ENCODE measurements around the gene OSTN.
"Not testable (repeated sequence)": the region's sequence is repeated elsewhere in the genome, so short reads cannot be mapped to it uniquely, and the experiment has no call there.

OSTN gene

DNA sequence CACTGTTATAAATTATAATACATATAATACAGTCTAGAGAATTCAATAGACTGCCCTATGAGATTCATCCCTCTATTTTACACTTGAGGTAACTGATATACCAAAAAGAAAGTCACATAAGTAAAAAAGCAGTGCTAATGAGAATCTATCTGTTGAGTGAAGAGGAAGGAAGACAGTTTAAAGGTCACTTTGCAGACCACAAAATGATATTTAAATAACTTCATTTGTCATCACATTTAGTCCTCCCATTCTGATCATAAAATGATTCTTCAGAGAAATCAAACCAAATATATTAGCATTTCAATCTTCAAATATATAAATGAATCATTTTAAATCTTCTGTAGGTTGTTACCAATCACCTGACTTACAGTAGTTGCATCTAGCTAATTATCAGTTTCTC, 69.7 kb downstream of the OSTN start:
- DNase-seq: no peak

DNA sequence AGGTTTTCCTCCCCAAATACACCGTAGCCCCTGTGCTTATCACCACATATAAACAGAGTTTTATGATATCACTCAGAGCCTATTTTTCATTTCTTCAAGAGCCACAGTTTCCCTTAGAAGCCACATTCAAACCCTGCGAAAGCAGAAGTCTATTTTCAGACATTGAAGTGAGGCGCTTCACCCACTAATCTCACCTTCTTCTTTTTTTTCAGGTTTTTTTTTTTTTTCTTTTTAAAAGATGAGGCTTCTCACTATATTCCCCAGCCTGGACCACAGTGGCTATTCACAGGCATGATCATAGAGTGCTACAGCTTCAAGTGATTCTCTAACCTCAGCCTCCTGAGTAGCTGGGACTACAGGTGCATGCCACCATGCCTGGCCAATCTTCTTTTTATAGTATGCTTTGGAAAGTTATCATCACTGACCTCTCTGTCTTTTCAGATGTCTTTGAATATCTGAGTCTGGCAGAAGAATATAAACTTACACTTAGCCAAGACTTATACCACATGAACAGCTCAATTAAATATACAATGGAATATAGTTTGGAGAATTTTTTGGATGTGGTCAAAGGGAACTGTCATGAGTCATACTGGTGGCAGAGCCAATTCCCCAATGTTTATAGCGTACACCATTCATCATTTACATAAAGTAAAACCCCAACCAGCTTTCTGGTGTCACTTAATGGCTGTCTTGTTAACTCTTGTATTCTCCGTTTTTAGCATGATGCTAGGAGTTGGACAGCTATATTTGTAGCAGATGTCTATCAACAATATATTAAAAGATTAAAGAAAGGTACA, 70.4 kb downstream of the OSTN start:
- no peak for DNase-seq

- DNase-seq: not testable (repeated sequence)
Measured at GRCh38 chr3:191275244-191275643, 76.2 kb downstream of the OSTN start.

DNA sequence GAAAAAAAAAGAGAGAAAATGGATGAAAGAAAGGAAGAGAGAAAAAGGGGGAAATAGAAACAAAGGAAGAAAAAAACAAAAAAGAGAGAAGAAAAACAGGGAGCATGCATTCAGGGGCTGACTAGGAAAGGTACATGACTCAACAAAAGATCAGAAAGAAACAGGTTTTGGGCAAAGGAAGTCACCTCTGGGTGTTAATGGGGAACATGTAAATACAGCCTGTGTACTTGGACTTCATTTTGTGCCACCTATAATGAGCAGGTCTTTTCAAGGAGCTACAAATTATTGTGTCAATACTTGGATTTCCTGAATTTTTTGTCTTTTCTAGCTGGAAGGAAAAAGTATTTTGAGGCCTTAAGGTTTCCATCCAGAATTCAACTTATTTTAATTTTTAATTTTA, 76.7 kb downstream of the OSTN start:
- no peak for DNase-seq

- no peak for DNase-seq
Measured at GRCh38 chr3:191280111-191280510, 81.1 kb downstream of the OSTN start.

GRCh38 chr3:191280882-191281281, 81.8 kb downstream of the OSTN start:
- no peak for DNase-seq

DNA sequence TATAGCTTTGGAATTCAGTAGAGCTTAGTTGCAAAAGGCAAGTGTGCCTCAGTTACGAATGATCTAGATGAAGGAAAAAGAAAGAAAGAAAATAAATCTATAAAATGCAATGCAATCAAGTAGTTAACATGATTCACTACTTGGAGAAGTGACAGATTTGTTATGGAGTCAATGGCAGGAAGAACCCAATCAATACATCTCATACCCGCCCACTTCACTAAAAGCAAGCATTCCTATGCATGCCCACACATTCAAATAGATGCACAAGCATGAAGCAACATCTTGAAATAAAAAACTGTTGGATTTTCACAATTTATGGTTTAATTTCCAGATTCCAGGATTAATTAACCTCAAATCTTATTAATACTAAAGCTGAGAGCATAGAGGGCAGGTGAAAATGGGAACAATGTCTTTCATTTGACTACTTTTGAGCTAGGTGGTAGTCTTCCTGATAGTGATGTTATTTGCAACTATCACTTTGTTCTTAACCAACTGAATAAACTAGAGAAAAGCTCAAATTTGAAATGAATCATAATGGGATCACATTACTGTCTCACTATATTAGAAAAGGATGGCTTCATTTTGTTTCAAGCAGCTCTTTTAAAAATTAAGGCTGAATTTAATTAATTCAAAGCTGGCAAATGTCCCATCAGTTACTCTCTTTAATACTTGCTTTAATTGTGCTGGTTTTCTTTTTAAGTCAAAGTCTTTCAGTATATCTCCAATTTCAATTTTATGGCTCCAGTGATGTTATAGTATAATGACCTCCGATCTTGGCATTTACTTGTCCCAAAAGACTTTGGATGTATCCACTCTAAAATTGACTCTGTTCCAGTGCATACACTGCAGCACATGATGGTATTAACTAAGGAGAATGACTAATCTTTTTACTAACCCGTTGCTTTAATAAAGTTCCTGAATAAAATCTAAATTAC, 83.5 kb downstream of the OSTN start:
- no peak for DNase-seq

- DNase-seq: no peak
Measured at GRCh38 chr3:191283400-191283799, 84.4 kb downstream of the OSTN start.

DNA sequence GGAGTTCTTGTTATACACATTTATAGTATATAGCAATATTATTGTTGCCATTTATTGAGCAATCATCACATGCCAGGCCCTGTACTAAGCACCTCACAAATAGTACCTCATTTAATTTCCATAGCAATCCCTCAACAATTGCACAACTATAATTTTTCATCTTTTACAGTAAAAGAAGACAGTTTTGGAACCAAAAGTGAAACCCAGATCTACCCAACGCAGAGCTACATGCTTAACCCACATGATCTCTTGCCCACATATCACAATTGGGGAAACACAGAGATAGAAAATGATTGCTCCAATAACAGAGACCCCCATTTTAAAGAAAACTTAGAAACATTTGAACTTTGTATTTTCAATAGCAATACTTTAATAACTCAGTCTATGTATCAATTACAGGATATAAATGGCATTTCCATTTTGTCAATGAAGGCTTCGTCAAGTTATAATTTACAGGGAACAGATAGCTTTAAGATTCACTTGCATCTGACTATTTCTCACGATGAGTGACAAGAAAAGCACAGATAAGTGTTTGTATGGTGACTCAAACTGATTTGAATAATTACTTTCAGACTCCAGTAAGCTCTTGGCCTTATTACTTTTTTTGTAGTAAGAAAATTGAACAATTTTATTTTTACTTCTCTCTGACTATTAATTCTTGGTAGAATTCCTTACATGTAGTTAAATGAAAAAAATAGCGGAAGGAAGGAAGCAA, 91.4 kb downstream of the OSTN start:
- no peak for DNase-seq

DNA sequence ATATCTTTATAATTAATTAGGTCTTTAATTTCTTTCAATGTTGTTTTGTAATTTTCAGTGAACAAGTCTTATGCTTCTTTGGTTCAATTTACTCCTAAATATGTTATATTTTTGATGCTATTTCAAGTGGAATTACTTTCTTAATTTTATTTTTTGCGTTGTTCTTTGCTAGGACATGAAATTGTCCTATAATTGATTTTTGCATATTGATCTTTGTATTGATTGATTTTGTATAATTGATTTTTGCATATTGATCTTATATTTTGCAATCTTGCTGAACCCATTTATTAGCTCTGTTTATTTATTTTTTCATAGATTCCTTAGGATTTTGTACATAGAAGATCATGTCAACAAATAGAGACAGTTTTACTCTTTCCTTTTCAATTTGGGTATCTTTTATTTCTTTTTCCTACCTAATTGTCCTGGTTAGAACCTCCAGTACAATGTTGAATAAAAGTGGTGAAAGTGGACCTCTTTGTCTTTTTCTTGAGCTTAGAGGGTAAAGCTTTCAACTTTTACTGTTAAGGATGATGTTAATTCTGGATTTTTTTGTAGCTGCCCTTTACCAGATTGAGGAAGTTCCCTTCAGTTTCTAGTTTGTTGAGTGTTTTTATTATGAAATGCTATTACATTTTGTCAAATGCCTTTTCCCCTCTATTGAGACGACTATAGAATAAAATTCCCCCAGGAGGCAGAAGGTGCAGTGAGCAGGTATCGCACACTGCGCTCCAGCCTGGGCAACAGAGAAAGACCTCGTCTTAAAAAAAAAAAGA, 93.4 kb downstream of the OSTN start:
- no peak for DNase-seq

DNA sequence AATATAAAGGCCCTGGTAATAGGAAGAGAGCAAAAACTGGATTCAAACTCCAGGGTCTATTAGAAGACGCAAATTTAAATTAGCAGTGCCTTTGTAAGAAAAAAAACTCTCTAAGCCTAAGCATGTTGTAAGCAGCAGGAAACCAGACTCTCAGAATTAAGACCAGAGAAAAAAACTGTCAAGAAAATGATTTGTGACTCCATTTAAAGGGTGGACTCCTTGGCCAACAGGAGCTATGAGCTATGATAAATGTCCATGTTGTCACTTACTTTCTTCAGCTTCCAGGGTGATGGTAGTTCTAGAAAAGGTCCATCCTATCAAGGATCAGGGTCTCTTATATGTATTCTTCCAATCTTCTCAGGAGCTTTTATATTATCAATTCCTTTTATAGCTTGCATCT, 95.2 kb downstream of the OSTN start:
- no peak for DNase-seq

DNA sequence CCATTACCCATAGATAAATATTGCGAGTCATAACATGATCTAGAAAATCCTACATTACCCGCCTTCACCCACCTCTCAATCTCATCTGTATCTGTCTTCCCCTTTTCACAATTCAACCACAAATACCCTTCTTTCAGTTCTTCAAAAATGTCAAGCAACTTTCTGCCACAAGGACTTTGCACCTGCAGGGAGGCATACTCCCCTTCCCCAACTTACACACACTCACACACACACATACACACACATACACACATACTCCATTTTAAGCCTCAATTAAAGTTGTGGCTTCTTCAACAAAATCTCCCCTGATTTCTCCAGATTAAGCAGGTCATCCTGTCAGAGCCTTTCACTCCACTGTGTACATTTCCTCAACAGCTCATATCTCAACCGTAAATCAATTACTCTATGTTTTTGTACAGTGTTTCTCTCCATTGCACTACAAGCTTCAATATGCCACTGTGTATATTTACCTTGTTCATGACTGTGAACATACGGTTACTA, 97.0 kb downstream of the OSTN start:
- no peak for DNase-seq

DNA sequence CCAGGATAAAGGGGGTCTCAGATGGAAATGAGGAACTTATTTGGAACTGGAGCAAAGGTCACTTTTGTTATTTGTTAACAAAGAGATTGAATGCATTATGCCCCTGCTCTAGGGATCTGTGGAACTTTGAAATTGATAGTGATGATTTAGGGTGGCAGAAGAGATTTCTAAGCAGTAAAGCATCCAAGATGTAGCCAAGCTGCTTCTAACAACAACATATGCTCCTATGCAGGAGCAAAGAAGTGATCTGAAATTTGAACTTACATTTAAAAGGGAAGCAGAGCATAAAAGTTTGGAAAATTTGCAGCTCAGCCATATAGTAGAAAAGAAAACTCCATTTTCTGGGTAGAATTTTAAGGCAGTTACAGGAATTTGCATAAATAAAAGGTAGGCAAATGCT, 99.8 kb downstream of the OSTN start:
- DNase-seq: no peak

DNA sequence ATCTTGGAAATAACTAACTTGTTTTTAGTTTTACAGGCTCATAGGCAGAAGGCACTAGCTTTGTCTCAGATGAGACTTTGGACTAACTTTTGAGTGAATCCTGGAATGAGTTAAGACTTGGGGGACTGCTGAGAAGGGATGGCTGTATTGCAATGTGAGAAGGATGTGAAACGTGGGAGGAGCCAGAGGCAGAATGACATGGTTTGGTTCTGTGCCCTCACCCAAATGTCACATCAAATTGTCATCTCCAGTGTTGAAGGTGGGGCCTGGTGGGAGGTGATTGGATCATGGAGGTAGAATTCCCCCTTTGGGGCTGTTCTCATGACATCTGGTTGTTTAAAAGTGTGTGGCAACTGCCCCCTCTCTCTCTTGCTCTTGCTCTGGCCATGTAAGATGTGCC, 101.4 kb downstream of the OSTN start:
- no peak for DNase-seq

DNA sequence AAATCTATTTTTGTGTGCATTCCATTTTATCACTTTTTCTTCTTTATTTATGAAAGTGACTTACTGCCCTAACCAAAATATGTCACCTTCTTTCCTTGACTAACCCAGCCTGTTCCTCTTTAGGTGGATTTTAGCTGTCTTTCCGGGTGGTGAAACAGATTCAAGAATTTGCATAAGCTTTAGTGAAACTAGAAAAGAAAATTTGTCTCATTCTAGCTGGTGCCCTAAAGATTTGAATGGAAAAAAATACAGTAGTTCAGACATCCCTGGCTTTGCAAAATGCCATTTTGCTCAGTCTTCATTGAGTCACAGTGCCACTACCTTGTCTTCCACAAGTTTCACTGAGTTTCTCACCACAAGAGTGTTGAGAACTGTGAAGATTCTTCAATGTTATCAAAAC, 102.0 kb downstream of the OSTN start:
- no peak for DNase-seq

- DNase-seq: no peak
Measured at GRCh38 chr3:191301782-191302411, 102.9 kb downstream of the OSTN start.

- no peak for DNase-seq
Measured at GRCh38 chr3:191302451-191302850, 103.4 kb downstream of the OSTN start.

DNA sequence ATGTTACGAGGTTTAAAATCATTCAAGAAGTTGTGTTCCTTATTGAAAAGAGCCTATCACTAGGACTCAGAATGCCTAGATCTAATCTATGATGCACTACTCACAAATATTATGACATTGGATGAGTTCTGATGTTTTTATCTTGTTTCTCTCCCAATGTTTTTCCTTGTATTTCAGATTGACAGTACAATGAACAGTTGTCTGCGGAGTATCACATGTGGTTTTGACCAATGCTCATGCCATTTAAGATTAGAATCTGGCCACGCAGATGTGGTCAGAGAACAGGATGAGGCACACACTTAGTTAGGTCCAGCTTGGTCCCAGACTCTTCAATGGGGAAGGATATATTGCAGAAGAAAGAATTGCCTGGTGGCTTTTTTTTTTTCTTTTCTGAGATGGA, 104.6 kb downstream of the OSTN start:
- no peak for DNase-seq

DNA sequence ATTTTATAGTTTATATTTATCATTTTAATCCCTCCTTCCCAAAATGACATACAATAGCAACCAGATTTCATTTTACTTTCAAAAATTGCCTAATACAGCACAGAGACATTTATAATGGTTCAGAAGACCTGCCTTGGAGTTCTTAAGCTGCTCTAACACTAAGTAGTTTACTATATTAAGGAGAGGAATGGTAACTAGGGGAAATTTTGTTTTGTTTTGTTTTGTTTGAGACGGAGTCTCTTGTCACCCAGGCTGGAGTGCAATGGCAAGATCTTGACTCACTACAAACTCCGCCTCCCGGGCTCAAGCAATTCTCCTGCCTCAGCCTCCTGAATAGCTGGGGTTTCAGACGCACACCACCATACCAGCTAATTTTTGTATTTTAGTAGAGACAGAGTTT, 107.4 kb downstream of the OSTN start:
- no peak for DNase-seq

GRCh38 chr3:191307341-191307740, 108.3 kb downstream of the OSTN start:
- no peak for DNase-seq

DNA sequence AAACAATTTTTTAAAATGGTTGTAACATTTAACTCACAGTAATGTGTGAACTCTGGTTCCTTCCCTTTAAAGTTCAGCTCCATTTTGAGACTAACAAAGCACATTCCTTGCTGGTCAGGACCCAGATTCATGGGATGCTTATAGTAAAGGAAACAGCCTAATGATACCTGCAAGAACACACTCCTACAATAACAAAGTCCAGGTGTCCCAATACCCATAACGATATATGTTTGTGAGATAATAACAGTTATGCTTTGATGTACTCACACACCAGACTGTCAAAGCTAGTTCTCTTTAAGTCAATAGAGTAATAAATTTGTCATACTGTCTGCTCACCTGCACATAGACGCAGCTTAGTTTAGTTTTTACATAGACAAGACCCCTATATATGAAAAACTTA, 114.3 kb downstream of the OSTN start:
- DNase-seq: no peak

GRCh38 chr3:191314109-191314728, 115.2 kb downstream of the OSTN start:
- DNase-seq: no peak

All from GF-D8 (cell line).